Measurements from ENCODE around the gene UFD1. TPM values are rescaled to one million over a fixed set of nuclear protein-coding genes. Genes with fewer than 3 reads are reported as not detected.

UFD1 gene
- total and polyA plus RNA-seq, 2 of the 13 experiments (the other 11 are each of a cell fraction or from before 2014, with no cell fraction given) = 47.9 to 51.1 TPM

DNA sequence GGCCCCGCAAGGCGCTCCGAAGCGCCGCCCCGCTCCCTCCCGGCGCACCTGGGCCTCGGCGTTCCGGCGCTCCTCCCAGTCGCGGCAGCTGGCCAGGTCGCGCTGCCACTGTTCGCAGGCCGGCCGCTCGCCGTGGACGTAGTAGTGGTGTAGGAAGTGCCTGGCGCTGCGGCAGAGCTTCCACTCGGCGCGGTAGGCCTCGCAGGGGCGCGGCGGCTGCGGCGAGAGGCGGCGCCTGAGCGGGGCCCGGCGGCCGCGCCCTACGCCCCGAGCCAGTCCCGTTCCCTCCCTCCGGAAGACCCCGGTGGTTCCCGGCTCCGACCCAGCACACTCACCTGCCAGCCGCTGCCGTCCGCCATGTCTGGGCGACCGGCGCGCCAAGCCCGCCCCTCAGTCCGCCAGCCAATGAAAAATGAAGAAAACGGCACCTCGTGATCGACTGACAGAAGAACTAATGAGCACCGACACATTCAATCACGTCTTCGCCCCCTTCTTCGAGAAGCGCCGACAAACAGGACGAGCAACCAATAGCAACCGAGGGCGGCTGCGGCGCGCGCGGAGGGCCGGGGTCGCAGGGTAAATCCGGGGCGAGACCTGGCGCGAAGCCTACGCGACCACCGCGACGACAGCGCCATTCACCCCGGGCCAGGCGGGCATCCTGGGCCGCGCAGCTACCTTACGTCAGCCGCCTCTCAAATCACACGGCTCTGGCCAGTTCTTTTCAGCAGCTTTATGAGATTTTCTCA lies 31.5 kb downstream of the UFD1 start, which contains the start of gene C22orf39 (continued):
- TF ChIP-seq, protein P1, sequence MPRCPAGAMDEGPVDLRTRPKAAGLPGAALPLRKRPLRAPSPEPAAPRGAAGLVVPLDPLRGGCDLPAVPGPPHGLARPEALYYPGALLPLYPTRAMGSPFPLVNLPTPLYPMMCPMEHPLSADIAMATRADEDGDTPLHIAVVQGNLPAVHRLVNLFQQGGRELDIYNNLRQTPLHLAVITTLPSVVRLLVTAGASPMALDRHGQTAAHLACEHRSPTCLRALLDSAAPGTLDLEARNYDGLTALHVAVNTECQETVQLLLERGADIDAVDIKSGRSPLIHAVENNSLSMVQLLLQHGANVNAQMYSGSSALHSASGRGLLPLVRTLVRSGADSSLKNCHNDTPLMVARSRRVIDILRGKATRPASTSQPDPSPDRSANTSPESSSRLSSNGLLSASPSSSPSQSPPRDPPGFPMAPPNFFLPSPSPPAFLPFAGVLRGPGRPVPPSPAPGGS (CRISPR knock-in tag; IDR thresholded peaks at IDR 0.05) = peak; percentile 58; the same call in 1 of the 2 replicates
- TF ChIP-seq ELF1 (CRISPR knock-in tag; IDR thresholded peaks at IDR 0.05) = no peak
- TF ChIP-seq, protein P2, sequence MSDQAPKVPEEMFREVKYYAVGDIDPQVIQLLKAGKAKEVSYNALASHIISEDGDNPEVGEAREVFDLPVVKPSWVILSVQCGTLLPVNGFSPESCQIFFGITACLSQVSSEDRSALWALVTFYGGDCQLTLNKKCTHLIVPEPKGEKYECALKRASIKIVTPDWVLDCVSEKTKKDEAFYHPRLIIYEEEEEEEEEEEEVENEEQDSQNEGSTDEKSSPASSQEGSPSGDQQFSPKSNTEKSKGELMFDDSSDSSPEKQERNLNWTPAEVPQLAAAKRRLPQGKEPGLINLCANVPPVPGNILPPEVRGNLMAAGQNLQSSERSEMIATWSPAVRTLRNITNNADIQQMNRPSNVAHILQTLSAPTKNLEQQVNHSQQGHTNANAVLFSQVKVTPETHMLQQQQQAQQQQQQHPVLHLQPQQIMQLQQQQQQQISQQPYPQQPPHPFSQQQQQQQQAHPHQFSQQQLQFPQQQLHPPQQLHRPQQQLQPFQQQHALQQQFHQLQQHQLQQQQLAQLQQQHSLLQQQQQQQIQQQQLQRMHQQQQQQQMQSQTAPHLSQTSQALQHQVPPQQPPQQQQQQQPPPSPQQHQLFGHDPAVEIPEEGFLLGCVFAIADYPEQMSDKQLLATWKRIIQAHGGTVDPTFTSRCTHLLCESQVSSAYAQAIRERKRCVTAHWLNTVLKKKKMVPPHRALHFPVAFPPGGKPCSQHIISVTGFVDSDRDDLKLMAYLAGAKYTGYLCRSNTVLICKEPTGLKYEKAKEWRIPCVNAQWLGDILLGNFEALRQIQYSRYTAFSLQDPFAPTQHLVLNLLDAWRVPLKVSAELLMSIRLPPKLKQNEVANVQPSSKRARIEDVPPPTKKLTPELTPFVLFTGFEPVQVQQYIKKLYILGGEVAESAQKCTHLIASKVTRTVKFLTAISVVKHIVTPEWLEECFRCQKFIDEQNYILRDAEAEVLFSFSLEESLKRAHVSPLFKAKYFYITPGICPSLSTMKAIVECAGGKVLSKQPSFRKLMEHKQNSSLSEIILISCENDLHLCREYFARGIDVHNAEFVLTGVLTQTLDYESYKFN (CRISPR knock-in tag; conservative IDR thresholded peaks at IDR 0.05) = no peak
- TF ChIP-seq ZNF792 (CRISPR knock-in tag; IDR thresholded peaks at IDR 0.05) = no peak; the same call in 1 of the 2 replicates
- no peak for TF ChIP-seq ZNF296 (CRISPR knock-in tag; conservative IDR thresholded peaks at IDR 0.05)
- TF ChIP-seq, protein P3, sequence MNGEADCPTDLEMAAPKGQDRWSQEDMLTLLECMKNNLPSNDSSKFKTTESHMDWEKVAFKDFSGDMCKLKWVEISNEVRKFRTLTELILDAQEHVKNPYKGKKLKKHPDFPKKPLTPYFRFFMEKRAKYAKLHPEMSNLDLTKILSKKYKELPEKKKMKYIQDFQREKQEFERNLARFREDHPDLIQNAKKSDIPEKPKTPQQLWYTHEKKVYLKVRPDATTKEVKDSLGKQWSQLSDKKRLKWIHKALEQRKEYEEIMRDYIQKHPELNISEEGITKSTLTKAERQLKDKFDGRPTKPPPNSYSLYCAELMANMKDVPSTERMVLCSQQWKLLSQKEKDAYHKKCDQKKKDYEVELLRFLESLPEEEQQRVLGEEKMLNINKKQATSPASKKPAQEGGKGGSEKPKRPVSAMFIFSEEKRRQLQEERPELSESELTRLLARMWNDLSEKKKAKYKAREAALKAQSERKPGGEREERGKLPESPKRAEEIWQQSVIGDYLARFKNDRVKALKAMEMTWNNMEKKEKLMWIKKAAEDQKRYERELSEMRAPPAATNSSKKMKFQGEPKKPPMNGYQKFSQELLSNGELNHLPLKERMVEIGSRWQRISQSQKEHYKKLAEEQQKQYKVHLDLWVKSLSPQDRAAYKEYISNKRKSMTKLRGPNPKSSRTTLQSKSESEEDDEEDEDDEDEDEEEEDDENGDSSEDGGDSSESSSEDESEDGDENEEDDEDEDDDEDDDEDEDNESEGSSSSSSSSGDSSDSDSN (CRISPR knock-in tag; IDR thresholded peaks at IDR 0.05) = peak; percentile 78
- TF ChIP-seq GATA4 (IDR thresholded peaks at IDR 0.05; ENCODE audit: borderline replicate concordance, low read depth) = 0 out of 2 replicates have a peak, but pooled peaks have one; percentile 28
- TF ChIP-seq ZNF543 (CRISPR knock-in tag; IDR thresholded peaks at IDR 0.05) = peak; percentile 79
- TF ChIP-seq TBX3 (IDR thresholded peaks at IDR 0.05; ENCODE audit: borderline replicate concordance) = no peak
- no peak for TF ChIP-seq PLRG1 (conservative IDR thresholded peaks at IDR 0.05)
- no peak for TF ChIP-seq ZNF7 (CRISPR knock-in tag; IDR thresholded peaks at IDR 0.05)
- TF ChIP-seq XBP1 (CRISPR knock-in tag; IDR thresholded peaks at IDR 0.05) = no peak; the same call in 1 of the 2 replicates
- no peak for TF ChIP-seq MAFK (conservative IDR thresholded peaks at IDR 0.05 in 1 of 2, IDR thresholded peaks at IDR 0.05 in 1 of 2; ENCODE audit: low read length in 2 of 2)
- TF ChIP-seq ZFP90 (CRISPR knock-in tag; IDR thresholded peaks at IDR 0.05; ENCODE audit: borderline replicate concordance) = no peak; the same call in 1 of the 2 replicates
- TF ChIP-seq TEAD2 (CRISPR knock-in tag; IDR thresholded peaks at IDR 0.05) = no peak
- no peak for TF ChIP-seq PAX8 (CRISPR knock-in tag; IDR thresholded peaks at IDR 0.05; ENCODE audit: borderline replicate concordance)
- TF ChIP-seq, protein P4, sequence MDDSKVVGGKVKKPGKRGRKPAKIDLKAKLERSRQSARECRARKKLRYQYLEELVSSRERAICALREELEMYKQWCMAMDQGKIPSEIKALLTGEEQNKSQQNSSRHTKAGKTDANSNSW (CRISPR knock-in tag; IDR thresholded peaks at IDR 0.05; ENCODE audit: borderline replicate concordance) = no peak
- TF ChIP-seq ZNF577 (CRISPR knock-in tag; IDR thresholded peaks at IDR 0.05; ENCODE audit: borderline replicate concordance, low read depth) = no peak
- TF ChIP-seq HNRNPL (IDR thresholded peaks at IDR 0.05; ENCODE audit: low read depth, low read length) = no peak
- no peak for TF ChIP-seq ZEB1 (IDR thresholded peaks at IDR 0.05; ENCODE audit: insufficient replicate concordance, low read depth)
- TF ChIP-seq ZC3H13 (CRISPR knock-in tag; IDR thresholded peaks at IDR 0.05) = 0 out of 2 replicates have a peak, but pooled peaks have one; percentile 22
- 0 out of 2 replicates have a peak, but pooled peaks have one; percentile 49 for TF ChIP-seq ZSCAN21 (CRISPR knock-in tag; IDR thresholded peaks at IDR 0.05; ENCODE audit: borderline replicate concordance)

Measured in HepG2 (cell line).